OCI-LY1 (cell line): Measurements from ENCODE around the gene ZNF555.
A peak's percentile ranks its signal among the peaks of the same experiment; 100 is the strongest.
"Not testable (repeated sequence)": the region's sequence is repeated elsewhere in the genome, so short reads cannot be mapped to it uniquely, and the experiment has no call there.

ENCODE experiments used
- H2AFZ ChIP-seq: fragments of 200-600 bp; sonication (generic), shearing (Covaris generic); 2 replicates; pipeline ENCODE4 v1.6.0; 2014; ENCODE audit warnings: antibody characterized with exemption, mild to moderate bottlenecking, low read length
- H3F3A ChIP-seq: fragments of 200-600 bp; sonication (generic), shearing (Covaris generic); 2 replicates; pipeline ENCODE4 v1.6.0; 2014; ENCODE audit warnings: mild to moderate bottlenecking, antibody characterized with exemption, low read length, moderate library complexity; ENCODE audit not compliant: insufficient read depth
- H3K27ac ChIP-seq: fragments of 200-600 bp; sonication (generic); 2 replicates; pipeline ENCODE4 v1.5.1; 2014; ENCODE audit warnings: low read length, mixed run types, mild to moderate bottlenecking, low read depth; ENCODE audit not compliant: poor library complexity, severe bottlenecking
- H3K27me3 ChIP-seq: fragments of 200-600 bp; sonication (generic); 2 replicates; pipeline ENCODE4 v1.6.0; 2014; ENCODE audit warnings: antibody characterized with exemption, mild to moderate bottlenecking, low read length, moderate library complexity; ENCODE audit not compliant: insufficient read depth
- H3K36me3 ChIP-seq: fragments of 200-600 bp; sonication (generic); 2 replicates; pipeline ENCODE4 v1.6.1; 2014; ENCODE audit warnings: mild to moderate bottlenecking, antibody characterized with exemption, low read length, moderate library complexity, mixed read lengths; ENCODE audit not compliant: insufficient read depth
- H3K4me1 ChIP-seq: fragments of 200-600 bp; sonication (generic); 2 replicates; pipeline ENCODE4 v1.5.1; 2014; ENCODE audit warnings: mild to moderate bottlenecking, low read length, moderate library complexity; ENCODE audit not compliant: insufficient read depth, severe bottlenecking
- H3K4me2 ChIP-seq: fragments of 200-600 bp; sonication (generic), shearing (Covaris generic); 2 replicates; pipeline ENCODE4 v1.6.1; 2014; ENCODE audit warnings: low read length
- H3K4me3 ChIP-seq: fragments of 200-600 bp; sonication (generic); 2 replicates; pipeline ENCODE4 v1.5.1; 2014; ENCODE audit warnings: low read length, low read depth, mild to moderate bottlenecking, mixed read lengths; ENCODE audit not compliant: poor library complexity, severe bottlenecking
- H3K79me2 ChIP-seq: fragments of 200-600 bp; shearing (Covaris generic); 2 replicates; pipeline ENCODE4 v1.6.1; 2016; ENCODE audit warnings: mixed run types, low read length, mixed read lengths; ENCODE audit not compliant: insufficient read depth
- H3K9ac ChIP-seq: fragments of 200-600 bp; sonication (generic), shearing (Covaris generic); 2 replicates; pipeline ENCODE4 v1.6.1; 2014; ENCODE audit warnings: mild to moderate bottlenecking, low read length, mixed read lengths
- H3K9me2 ChIP-seq: fragments of 200-600 bp; sonication (generic), shearing (Covaris generic); 2 replicates; pipeline ENCODE4 v1.6.1; 2014; ENCODE audit warnings: low read depth, mild to moderate bottlenecking, low read length, mixed read lengths
- H3K9me3 ChIP-seq: fragments of 200-600 bp; shearing (Covaris generic); 2 replicates; pipeline ENCODE4 v1.6.1; 2014; ENCODE audit warnings: low read length, mixed read lengths
- H4K20me1 ChIP-seq: fragments of 200-600 bp; sonication (generic), shearing (Covaris generic); 2 replicates; pipeline ENCODE4 v1.6.0; 2016; ENCODE audit warnings: mild to moderate bottlenecking, low read length; ENCODE audit not compliant: insufficient read depth
- EZH2 ChIP-seq: fragments of 200-600 bp; sonication (generic), shearing (Covaris generic); IDR thresholded peaks from 2 replicates; pipeline ENCODE4 v1.8.0; 2017; ENCODE audit warnings: borderline replicate concordance, mixed run types, mild to moderate bottlenecking, antibody characterized with exemption, low read length, moderate library complexity, mixed read lengths
- TF ChIP-seq, protein P1 (sequence below): fragments of 200-600 bp; sonication (generic), shearing (Covaris generic); IDR thresholded peaks from 2 replicates; pipeline ENCODE4 v1.5.1; 2017; ENCODE audit warnings: mild to moderate bottlenecking, antibody characterized with exemption, low read length, moderate library complexity, mixed read lengths

ZNF555 gene

DNA sequence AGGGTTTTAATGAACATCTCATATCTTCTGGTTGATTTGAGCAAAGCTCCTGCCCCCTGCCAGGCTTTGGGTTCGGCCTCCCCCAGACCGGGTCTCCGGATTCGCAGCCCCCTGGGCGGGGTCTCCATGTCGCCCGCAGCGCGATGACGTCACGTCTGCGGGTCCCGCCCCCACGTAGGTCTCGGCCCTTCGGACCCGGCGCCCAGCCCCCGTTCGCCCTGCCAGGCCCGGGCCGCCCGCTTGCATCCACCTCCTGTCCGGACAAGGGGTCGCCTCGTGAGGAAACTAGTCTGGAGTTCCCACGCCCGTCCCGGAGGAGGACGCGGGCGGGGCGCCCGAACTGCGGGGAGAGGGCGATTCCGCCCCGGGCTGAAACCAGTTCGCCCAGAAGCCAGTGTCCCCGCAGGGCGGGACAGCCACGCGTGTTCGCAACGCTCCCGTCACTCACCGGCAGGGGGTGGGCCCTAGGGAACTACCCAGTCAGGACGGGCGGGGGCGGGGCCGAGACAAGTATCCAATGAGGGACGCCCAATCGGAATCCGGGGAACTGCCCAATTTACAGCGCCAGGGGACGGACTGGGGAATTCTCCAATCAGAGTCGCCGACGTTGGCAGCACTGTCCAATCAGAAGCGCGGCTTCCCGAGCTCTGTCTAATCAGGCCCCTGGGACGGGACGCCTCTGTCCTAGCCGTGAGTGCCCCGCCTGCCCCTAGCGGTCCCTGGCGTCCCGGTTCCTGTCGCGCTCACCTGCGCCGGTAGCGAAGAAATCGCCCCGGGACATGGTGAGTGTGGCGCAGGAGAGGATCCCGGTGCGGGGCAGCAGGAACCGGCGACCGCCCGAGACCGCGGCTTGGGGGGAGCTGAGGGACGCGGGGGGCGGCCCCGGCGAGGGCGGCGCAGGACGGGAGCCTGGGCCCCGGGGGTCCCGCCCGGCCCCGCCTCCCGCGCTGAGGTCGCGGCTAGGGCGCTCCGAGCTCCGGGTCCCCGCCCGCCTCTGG, at the start of gene ZNF555:
ZNF555 (plus strand) TSS at position 682 of the 998 bp plus-strand sequence; CDS start at position 780, 98 bp downstream.
- no peak within 1 kb of the TSS for H3K27ac ChIP-seq

DNA sequence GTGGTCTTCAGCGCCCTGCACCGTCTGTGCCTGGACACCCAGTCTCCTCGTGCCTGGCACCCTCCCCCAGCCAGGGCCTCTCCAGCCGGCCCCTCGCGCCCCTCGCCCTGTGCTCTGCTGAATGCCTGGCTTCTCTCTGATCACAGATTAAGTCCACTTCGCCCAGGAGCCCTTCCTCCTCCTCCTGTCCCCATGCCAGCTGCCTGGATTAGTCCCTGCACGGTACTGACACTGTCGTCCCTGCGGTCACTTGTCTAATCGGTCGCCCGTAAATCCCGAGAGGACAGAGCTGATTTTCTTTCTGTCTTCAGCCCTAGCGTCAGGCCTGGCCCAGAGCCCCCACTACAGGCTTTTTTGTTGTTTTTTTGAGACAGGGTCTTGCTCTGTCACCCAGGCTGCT, 49.4 kb upstream of the ZNF555 start:
- Histone ChIP-seq H3K27ac (no peak overlapping the region), H2AFZ (no peak overlapping the region), H3K4me1 (peaks cover 23% of the 10 kb centered on the region), H4K20me1 (no peaks in the 10 kb centered on the region), H3K4me2 (no peak overlapping the region), H3K36me3 (peaks cover 86% of the 10 kb centered on the region), H3K9me3 (no peaks in the 10 kb centered on the region), H3K9ac (no peak overlapping the region), H3K27me3 (no peaks in the 10 kb centered on the region), H3K9me2 (no peaks in the 10 kb centered on the region), H3K79me2 (peaks cover 11% of the 10 kb centered on the region), H3K4me3 (no peak overlapping the region), H3F3A (no peaks in the 10 kb centered on the region)
- no peak for TF ChIP-seq EZH2
- TF ChIP-seq, protein P1, sequence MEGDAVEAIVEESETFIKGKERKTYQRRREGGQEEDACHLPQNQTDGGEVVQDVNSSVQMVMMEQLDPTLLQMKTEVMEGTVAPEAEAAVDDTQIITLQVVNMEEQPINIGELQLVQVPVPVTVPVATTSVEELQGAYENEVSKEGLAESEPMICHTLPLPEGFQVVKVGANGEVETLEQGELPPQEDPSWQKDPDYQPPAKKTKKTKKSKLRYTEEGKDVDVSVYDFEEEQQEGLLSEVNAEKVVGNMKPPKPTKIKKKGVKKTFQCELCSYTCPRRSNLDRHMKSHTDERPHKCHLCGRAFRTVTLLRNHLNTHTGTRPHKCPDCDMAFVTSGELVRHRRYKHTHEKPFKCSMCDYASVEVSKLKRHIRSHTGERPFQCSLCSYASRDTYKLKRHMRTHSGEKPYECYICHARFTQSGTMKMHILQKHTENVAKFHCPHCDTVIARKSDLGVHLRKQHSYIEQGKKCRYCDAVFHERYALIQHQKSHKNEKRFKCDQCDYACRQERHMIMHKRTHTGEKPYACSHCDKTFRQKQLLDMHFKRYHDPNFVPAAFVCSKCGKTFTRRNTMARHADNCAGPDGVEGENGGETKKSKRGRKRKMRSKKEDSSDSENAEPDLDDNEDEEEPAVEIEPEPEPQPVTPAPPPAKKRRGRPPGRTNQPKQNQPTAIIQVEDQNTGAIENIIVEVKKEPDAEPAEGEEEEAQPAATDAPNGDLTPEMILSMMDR = no peak

More for the DNA sequence above, at the start of gene ZNF555:
- Histone ChIP-seq H3K9me2 (no peaks in the 10 kb centered on the region), H3K9me3 (peaks cover 10% of the 10 kb centered on the region; the same call in 1 of the 2 replicates), H3K4me3 (peak within 1 kb of the TSS; percentile 67), H4K20me1 (no peaks in the 10 kb centered on the region), H3K9ac (peak within 1 kb of the TSS; percentile 62), H3K4me2 (peak within 1 kb of the TSS; percentile 71), H3K4me1 (peaks cover 6% of the 10 kb centered on the region), H3K27me3 (no peaks in the 10 kb centered on the region; the same call in 1 of the 2 replicates), H3K79me2 (no peaks in the 10 kb centered on the region), H3F3A (no peaks in the 10 kb centered on the region), H2AFZ (peak within 1 kb of the TSS; percentile 4; the same call in 1 of the 2 replicates), H3K36me3 (no peaks in the 10 kb centered on the region; the same call in 1 of the 2 replicates)
- no peak for TF ChIP-seq EZH2
- TF ChIP-seq, protein P1 = peak; percentile 40; the same call in 1 of the 2 replicates

DNA sequence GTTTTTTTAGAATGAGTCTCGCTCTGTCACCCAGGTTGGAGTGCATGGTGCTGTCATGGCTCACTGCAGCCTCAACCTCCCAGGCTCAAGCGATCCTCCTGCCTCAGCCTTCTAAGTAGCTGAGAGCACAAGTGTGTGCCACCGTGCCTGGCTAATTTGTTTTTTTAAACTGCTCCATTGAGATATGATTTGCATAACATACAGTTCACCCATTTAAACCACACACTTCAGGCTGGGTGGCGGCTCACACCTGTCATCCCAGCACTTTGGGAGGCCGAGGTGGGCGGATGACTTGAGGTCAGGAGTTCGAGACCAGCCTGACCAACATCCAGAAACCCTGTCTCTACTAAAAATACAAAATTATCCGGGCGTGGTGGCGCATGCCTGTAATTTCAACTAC, 48.6 kb upstream of the ZNF555 start:
- H3K4me3 ChIP-seq, H4K20me1 ChIP-seq, H2AFZ ChIP-seq, H3K9me3 ChIP-seq, H3F3A ChIP-seq, H3K9ac ChIP-seq, H3K79me2 ChIP-seq, H3K27me3 ChIP-seq, H3K9me2 ChIP-seq, H3K27ac ChIP-seq, H3K4me2 ChIP-seq: not testable (repeated sequence)
- Histone ChIP-seq H3K36me3 (peaks cover 86% of the 10 kb centered on the region), H3K4me1 (peaks cover 15% of the 10 kb centered on the region)
